Liver (tissue), 9 donors: Measurements from ENCODE around the gene GLIPR1L1. TPM values are rescaled to one million over a fixed set of nuclear protein-coding genes. Genes with fewer than 3 reads are reported as not detected.

Experiments used
- DNase-seq: peaks from one replicate; pipeline ENCODE4 v3.0.0-alpha.2; 2017; ENCODE audit warnings: low spot score
- H3K27ac ChIP-seq, 2 donors: one replicate each; pipeline ENCODE4 v1.7.0; 2013; ENCODE audit warnings: inconsistent platforms in 2 of 2, low read length in 2 of 2, control low read depth in 1 of 2, low read depth in 1 of 2, mild to moderate bottlenecking in 1 of 2
- H3K27me3 ChIP-seq, 4 donors: one replicate each; pipeline versions ENCODE4 v1.6.1 to v1.7.0; 2013; ENCODE audit warnings: low read length in 3 of 4, inconsistent platforms in 1 of 4, mild to moderate bottlenecking in 1 of 4, moderate library complexity in 1 of 4; ENCODE audit not compliant: control insufficient read depth in 4 of 4, insufficient read depth in 4 of 4
- H3K36me3 ChIP-seq, 4 donors: one replicate each; pipeline versions ENCODE4 v1.6.1 to v1.7.0; 2013; ENCODE audit warnings: low read length in 3 of 4, mild to moderate bottlenecking in 3 of 4, low read depth in 1 of 4, moderate library complexity in 1 of 4; ENCODE audit not compliant: control insufficient read depth in 4 of 4, insufficient read depth in 3 of 4
- H3K4me1 ChIP-seq, 4 donors: one replicate each; pipeline versions ENCODE4 v1.6.1 to v1.7.0; 2013; ENCODE audit warnings: low read length in 3 of 4, mild to moderate bottlenecking in 3 of 4, moderate library complexity in 1 of 4; ENCODE audit not compliant: control insufficient read depth in 4 of 4, insufficient read depth in 4 of 4
- H3K4me3 ChIP-seq, 3 donors: one replicate each; pipeline versions ENCODE4 v1.6.1 to v1.7.0; 2013; ENCODE audit warnings: low read length in 3 of 3, control low read depth in 1 of 3, low read depth in 1 of 3, mild to moderate bottlenecking in 1 of 3
- H3K9ac ChIP-seq, 2 donors: one replicate each; pipeline ENCODE4 v1.7.0; 2013; ENCODE audit warnings: low read length in 2 of 2, mild to moderate bottlenecking in 2 of 2, moderate library complexity in 2 of 2, control low read depth in 1 of 2, low read depth in 1 of 2
- H3K9me3 ChIP-seq, 4 donors: one replicate each; pipeline versions ENCODE4 v1.6.1 to v1.7.0; 2013; ENCODE audit warnings: low read length in 3 of 4; ENCODE audit not compliant: control insufficient read depth in 4 of 4
- EGR1 ChIP-seq, 2 donors: IDR thresholded peaks; 2 replicates each; pipeline ENCODE4 v1.6.1; 2016 to 2018; ENCODE audit warnings: antibody characterized with exemption in 2 of 2, low read depth in 2 of 2
- FOXA2 ChIP-seq: IDR thresholded peaks from 2 replicates; pipeline ENCODE4 v1.6.1; 2016; ENCODE audit warnings: antibody characterized with exemption
- RAD21 ChIP-seq, 2 donors: IDR thresholded peaks; 2 replicates each; pipeline ENCODE4 v1.6.1; 2016; ENCODE audit warnings: antibody characterized with exemption in 2 of 2, mild to moderate bottlenecking in 2 of 2
- RXRA ChIP-seq, 2 donors: IDR thresholded peaks; 2 replicates each; pipeline ENCODE4 v1.6.1; 2017 to 2018; ENCODE audit warnings: antibody characterized with exemption in 2 of 2, mild to moderate bottlenecking in 1 of 2
- SP1 ChIP-seq: IDR thresholded peaks from 2 replicates; pipeline ENCODE4 v1.6.1; 2018; ENCODE audit warnings: antibody characterized with exemption, mild to moderate bottlenecking
- YY1 ChIP-seq: IDR thresholded peaks from 2 replicates; pipeline ENCODE4 v1.6.1; 2016; ENCODE audit warnings: antibody characterized with exemption, mild to moderate bottlenecking
- WGBS: extraction: QIAGEN DNeasy Blood & Tissue Kit; methylation state at CpG from one replicate; pipeline ENCODE4 v1.1.7; 2013; 5-methylcytosine and 5-hydroxymethylcytosine counted together
- polyA plus RNA-seq, 2 donors: library from polyadenylated mRNA; stranded (reverse) in 1 of 2; unstranded in 1 of 2; fragments of 200-250 nt in 1 of 2; fragments of >200 nt in 1 of 2; fragmentation: Nextera tagmentation in 1 of 2; extraction: Ambion mirVana in 1 of 2; gene quantifications; one replicate each; pipeline versions ENCODE4 v1.2.1 to v1.2.3, GENCODE V29; 2013 to 2015
- total RNA-seq, 2 donors: library from RNA; depleted of rRNA; stranded (reverse); fragments of >200 nt; gene quantifications; one replicate each; pipeline ENCODE4 v1.2.3, GENCODE V29; 2014
- donor health status: healthy.
- donor health status: healthy.
- donor health status: healthy.
- donor health status: healthy.
- donor health status: healthy.

GLIPR1L1 gene
- total and polyA plus RNA-seq, 4 donors = not detected

GRCh38 chr12:75419841-75420240 lies 85.4 kb downstream of the GLIPR1L1 start:
- H3K27ac ChIP-seq = no peak overlapping the region
- no peak overlapping the region for H3K9ac ChIP-seq
- no peak overlapping the region for H3K4me3 ChIP-seq
- WGBS = 76% methylated on average over 2 of the region's 2 CpGs
- H3K36me3 ChIP-seq = no peaks in the 10 kb centered on the region
- no peaks in the 10 kb centered on the region for H3K4me1 ChIP-seq
- TF ChIP-seq FOXA2 = no peak
- no peak for TF ChIP-seq RAD21 (IDR thresholded peaks at IDR 0.05)
- TF ChIP-seq SP1 = no peak
- TF ChIP-seq EGR1 (IDR thresholded peaks at IDR 0.05; ENCODE audit: low read depth in 2 of 2) = no peak
- TF ChIP-seq YY1 = no peak
- no peak for TF ChIP-seq RXRA (IDR thresholded peaks at IDR 0.05)
- no peaks in the 10 kb centered on the region for H3K27me3 ChIP-seq
- peaks cover 0 to 1% (median 0%) of the 10 kb centered on the region in 4 donors for H3K9me3 ChIP-seq
- no peak for DNase-seq

Other genes starting within 250 kb of the GLIPR1L1 start
- gene KCNC2, start 124.8 kb upstream of the GLIPR1L1 start, total RNA-seq = under 1 TPM in 1 of 2 donors, not detected in 1; under 0.01 TPM
- gene KCNC2, start 124.8 kb upstream of the GLIPR1L1 start, polyA plus RNA-seq = under 1 TPM in 1 of 2 donors, not detected in 1; 0.02 TPM
- 1 to 10 TPM; 1.4 to 3.1 TPM for gene CAPS2, start 4.3 kb upstream of the GLIPR1L1 start, total RNA-seq
- 1 to 10 TPM in 1 of 2 donors, under 1 TPM in 1; 0.91 to 1.4 TPM for gene CAPS2, start 4.3 kb upstream of the GLIPR1L1 start, polyA plus RNA-seq
- under 1 TPM; 0.05 to 0.25 TPM for gene GLIPR1L2, start 56.4 kb downstream of the GLIPR1L1 start, total RNA-seq
- under 1 TPM; 0.28 to 0.38 TPM for gene GLIPR1L2, start 56.4 kb downstream of the GLIPR1L1 start, polyA plus RNA-seq
- gene GLIPR1, start 146.1 kb downstream of the GLIPR1L1 start, total RNA-seq = 1 to 10 TPM; 4.8 to 8.2 TPM
- 1 to 10 TPM; 3.0 to 4.6 TPM for gene GLIPR1, start 146.1 kb downstream of the GLIPR1L1 start, polyA plus RNA-seq
- gene KRR1, start 176.9 kb downstream of the GLIPR1L1 start, total RNA-seq = 10 to 100 TPM in 1 of 2 donors, 1 to 10 TPM in 1; 9.9 to 19.8 TPM
- gene KRR1, start 176.9 kb downstream of the GLIPR1L1 start, polyA plus RNA-seq = 10 to 100 TPM; 10.5 to 19.3 TPM